DND-41 (cell line): ENCODE results near the gene BCO1.

Experiments
- EZH2 ChIP-seq: IDR thresholded peaks from 3 replicates; pipeline ENCODE4 v1.6.1; 2012; ENCODE audit warnings: borderline replicate concordance, low read depth, mild to moderate bottlenecking, moderate library complexity, low read length, inconsistent platforms; ENCODE audit not compliant: severe bottlenecking
- TF ChIP-seq, protein P1 (sequence below): IDR thresholded peaks from 2 replicates; pipeline ENCODE4 v1.5.1; 2012; ENCODE audit warnings: borderline replicate concordance, low read length, moderate library complexity, mild to moderate bottlenecking; ENCODE audit not compliant: poor library complexity, severe bottlenecking; ENCODE audit errors: extremely low read depth

DNA sequence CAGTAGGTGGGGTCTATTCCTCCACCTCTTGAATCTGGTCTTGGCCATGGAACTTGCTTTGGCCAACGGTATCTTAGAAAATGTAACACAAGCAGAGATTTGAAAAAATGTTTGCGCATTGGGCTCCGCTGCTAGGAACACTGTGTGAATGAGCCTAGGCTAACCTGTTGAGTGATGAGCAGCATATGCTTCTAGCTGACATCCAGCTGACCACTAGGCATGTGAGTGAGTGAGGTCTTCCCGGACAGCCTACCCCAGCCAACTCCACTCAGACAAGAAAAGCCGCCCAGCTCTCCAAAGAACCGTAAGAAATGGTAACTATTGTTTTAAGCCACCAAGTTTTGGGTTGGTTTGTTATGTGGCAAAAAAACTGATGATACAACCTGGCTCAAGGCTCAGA, 31.4 kb upstream of the BCO1 start:
- TF ChIP-seq, protein P1, sequence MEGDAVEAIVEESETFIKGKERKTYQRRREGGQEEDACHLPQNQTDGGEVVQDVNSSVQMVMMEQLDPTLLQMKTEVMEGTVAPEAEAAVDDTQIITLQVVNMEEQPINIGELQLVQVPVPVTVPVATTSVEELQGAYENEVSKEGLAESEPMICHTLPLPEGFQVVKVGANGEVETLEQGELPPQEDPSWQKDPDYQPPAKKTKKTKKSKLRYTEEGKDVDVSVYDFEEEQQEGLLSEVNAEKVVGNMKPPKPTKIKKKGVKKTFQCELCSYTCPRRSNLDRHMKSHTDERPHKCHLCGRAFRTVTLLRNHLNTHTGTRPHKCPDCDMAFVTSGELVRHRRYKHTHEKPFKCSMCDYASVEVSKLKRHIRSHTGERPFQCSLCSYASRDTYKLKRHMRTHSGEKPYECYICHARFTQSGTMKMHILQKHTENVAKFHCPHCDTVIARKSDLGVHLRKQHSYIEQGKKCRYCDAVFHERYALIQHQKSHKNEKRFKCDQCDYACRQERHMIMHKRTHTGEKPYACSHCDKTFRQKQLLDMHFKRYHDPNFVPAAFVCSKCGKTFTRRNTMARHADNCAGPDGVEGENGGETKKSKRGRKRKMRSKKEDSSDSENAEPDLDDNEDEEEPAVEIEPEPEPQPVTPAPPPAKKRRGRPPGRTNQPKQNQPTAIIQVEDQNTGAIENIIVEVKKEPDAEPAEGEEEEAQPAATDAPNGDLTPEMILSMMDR, result no peak
- no peak for TF ChIP-seq EZH2
